H9 (cell line): ENCODE results near the gene TUBA4A. TPM values are rescaled to one million over a fixed set of nuclear protein-coding genes. Genes with fewer than 3 reads are reported as not detected.

Experiments
- DNase-seq: peaks from one replicate; pipeline ENCODE4 v3.0.0-alpha.2; 2017
- H2AFZ ChIP-seq: one replicate; pipeline ENCODE4 v1.6.1; 2013; ENCODE audit warnings: mild to moderate bottlenecking, low read length, control low read depth, moderate library complexity
- H2AK5ac ChIP-seq: 2 replicates; pipeline ENCODE4 v1.6.1; 2013; ENCODE audit warnings: low read length, control low read depth, mixed read lengths; ENCODE audit not compliant: insufficient read length
- H2BK120ac ChIP-seq: one replicate; pipeline ENCODE4 v1.6.1; 2013; ENCODE audit warnings: low read depth, mild to moderate bottlenecking, low read length, control low read depth, inconsistent platforms; ENCODE audit not compliant: poor library complexity, severe bottlenecking
- H2BK12ac ChIP-seq: 2 replicates; pipeline ENCODE4 v1.6.1; 2013; ENCODE audit warnings: low read length, control low read depth, mixed read lengths, low read depth; ENCODE audit not compliant: insufficient read length
- H2BK15ac ChIP-seq: 2 replicates; pipeline ENCODE4 v1.6.1; 2013; ENCODE audit warnings: low read depth, low read length, control low read depth
- H2BK20ac ChIP-seq: one replicate; pipeline ENCODE4 v1.6.1; 2013; ENCODE audit warnings: low read depth, mild to moderate bottlenecking, low read length, control low read depth, inconsistent platforms; ENCODE audit not compliant: poor library complexity, severe bottlenecking
- H2BK5ac ChIP-seq: 2 replicates; pipeline ENCODE4 v1.6.1; 2013; ENCODE audit warnings: low read length, control low read depth, mixed read lengths; ENCODE audit not compliant: insufficient read length
- H3K14ac ChIP-seq: 2 replicates; pipeline ENCODE4 v1.6.1; 2013; ENCODE audit warnings: low read length, control low read depth; ENCODE audit not compliant: insufficient read depth
- H3K18ac ChIP-seq: 2 replicates; pipeline ENCODE4 v1.6.1; 2013; ENCODE audit warnings: low read depth, mild to moderate bottlenecking, mixed read lengths, low read length, control low read depth; ENCODE audit not compliant: insufficient read length
- H3K23ac ChIP-seq: 2 replicates; pipeline ENCODE4 v1.6.1; 2013; ENCODE audit warnings: low read length, control low read depth, mixed read lengths, low read depth; ENCODE audit not compliant: insufficient read length
- H3K23me2 ChIP-seq: 2 replicates; pipeline ENCODE4 v1.6.1; 2013; ENCODE audit warnings: low read depth, mild to moderate bottlenecking, mixed read lengths, low read length, control low read depth; ENCODE audit not compliant: insufficient read length, poor library complexity, severe bottlenecking
- H3K27ac ChIP-seq: 2 replicates; pipeline ENCODE4 v1.5.1; 2013; ENCODE audit warnings: low read length, control low read depth, mixed read lengths, low read depth; ENCODE audit not compliant: insufficient read length
- H3K27me3 ChIP-seq: 2 replicates; pipeline ENCODE4 v1.6.1; 2013; ENCODE audit warnings: low read length, control low read depth, inconsistent platforms; ENCODE audit not compliant: insufficient read depth
- H3K4ac ChIP-seq: 2 replicates; pipeline ENCODE4 v1.6.1; 2013; ENCODE audit warnings: low read depth, mild to moderate bottlenecking, control low read depth, inconsistent platforms, low read length, moderate library complexity
- H3K4me1 ChIP-seq: 2 replicates; pipeline ENCODE4 v1.6.1; 2013; ENCODE audit warnings: low read length, control low read depth, inconsistent platforms; ENCODE audit not compliant: insufficient read depth
- H3K4me2 ChIP-seq: 2 replicates; pipeline ENCODE4 v1.6.1; 2013; ENCODE audit warnings: low read length, control low read depth, mixed read lengths; ENCODE audit not compliant: insufficient read length, insufficient read depth
- H3K56ac ChIP-seq: 2 replicates; pipeline ENCODE4 v1.6.1; 2013; ENCODE audit warnings: low read depth, mild to moderate bottlenecking, mixed read lengths, low read length, control low read depth; ENCODE audit not compliant: insufficient read length
- H3K79me1 ChIP-seq: 2 replicates; pipeline ENCODE4 v1.6.1; 2013; ENCODE audit warnings: low read depth, mild to moderate bottlenecking, moderate library complexity, low read length, control low read depth, inconsistent platforms; ENCODE audit not compliant: insufficient read depth, poor library complexity, severe bottlenecking
- H3K79me2 ChIP-seq: 2 replicates; pipeline ENCODE4 v1.6.1; 2013; ENCODE audit warnings: low read length, control low read depth, inconsistent platforms; ENCODE audit not compliant: insufficient read depth
- H3K9ac ChIP-seq: 2 replicates; pipeline ENCODE4 v1.6.1; 2013; ENCODE audit warnings: low read length, control low read depth, mixed read lengths; ENCODE audit not compliant: insufficient read length; ENCODE audit errors: extremely low read depth
- H3K9me3 ChIP-seq: one replicate; pipeline ENCODE4 v1.6.1; 2013; ENCODE audit warnings: low read depth, low read length, inconsistent platforms; ENCODE audit not compliant: control insufficient read depth
- H3T11ph ChIP-seq: one replicate; pipeline ENCODE4 v1.6.1; 2013; ENCODE audit warnings: mild to moderate bottlenecking, low read length, control low read depth, inconsistent platforms
- H4K20me1 ChIP-seq: one replicate; pipeline ENCODE4 v1.6.1; 2013; ENCODE audit not compliant: control insufficient read depth, insufficient read length, insufficient read depth
- H4K5ac ChIP-seq: 2 replicates; pipeline ENCODE4 v1.6.1; 2013; ENCODE audit warnings: low read depth, mild to moderate bottlenecking, mixed read lengths, low read length, control low read depth; ENCODE audit not compliant: insufficient read length
- H4K8ac ChIP-seq: replicated peaks from 2 replicates; pipeline ENCODE4 v1.6.1; 2013; ENCODE audit warnings: low read length, control low read depth, mixed read lengths, low read depth; ENCODE audit not compliant: insufficient read length
- H4K91ac ChIP-seq: 2 replicates; pipeline ENCODE4 v1.6.1; 2013; ENCODE audit warnings: low read depth, mild to moderate bottlenecking, moderate library complexity, mixed read lengths, low read length, control low read depth; ENCODE audit not compliant: insufficient read length
- H3K27ac Mint-ChIP-seq, 3 experiments: 2 replicates in 2 of 3; 3 replicates in 1 of 3; pipeline ENCODE4 v1.8.0; 2020 to 2021; ENCODE audit warnings: mixed read lengths in 3 of 3, mild to moderate bottlenecking in 1 of 3, moderate library complexity in 1 of 3
- H3K27me3 Mint-ChIP-seq: 2 replicates; pipeline ENCODE4 v1.8.0; 2021; ENCODE audit warnings: low read depth, mild to moderate bottlenecking, moderate library complexity, mixed read lengths
- H3K36me3 Mint-ChIP-seq, 3 experiments: 2 replicates in 2 of 3; 3 replicates in 1 of 3; pipeline ENCODE4 v1.8.0; 2020 to 2021; ENCODE audit warnings: low read depth in 3 of 3, mixed read lengths in 3 of 3; ENCODE audit not compliant: insufficient read depth in 1 of 3
- H3K4me1 Mint-ChIP-seq, 2 experiments: 2 replicates each; pipeline ENCODE4 v1.8.0; 2020; ENCODE audit warnings: mixed read lengths in 2 of 2
- H3K4me3 Mint-ChIP-seq, 2 experiments: 2 replicates in 1 of 2; 3 replicates in 1 of 2; pipeline ENCODE4 v1.8.0; 2020 to 2021; ENCODE audit warnings: mild to moderate bottlenecking in 2 of 2, mixed read lengths in 2 of 2, moderate library complexity in 1 of 2
- H3K9me3 Mint-ChIP-seq, 2 experiments: 2 replicates in 1 of 2; 3 replicates in 1 of 2; pipeline ENCODE4 v1.8.0; 2020; ENCODE audit warnings: mild to moderate bottlenecking in 2 of 2, mixed read lengths in 2 of 2, moderate library complexity in 1 of 2
- WGBS: extraction: QIAGEN DNeasy Blood & Tissue Kit; methylation state at CpG from one replicate; pipeline ENCODE4 v1.1.7; 2013; ENCODE audit warnings: missing lambda C conversion rate, low lambda C conversion rate, mixed read lengths; ENCODE audit not compliant: insufficient read length; ENCODE audit errors: extremely low coverage; 5-methylcytosine and 5-hydroxymethylcytosine counted together
- total RNA-seq: library from RNA; stranded (reverse); gene quantifications from 2 replicates; pipeline ENCODE4 v1.2.1, GENCODE V29; 2021
- TF ChIP-seq, protein P1 (sequence below): fragments of 200-600 bp; sonication (generic); conservative IDR thresholded peaks from 3 replicates; pipeline ENCODE4 v1.8.0; 2021; ENCODE audit warnings: antibody characterized with exemption, mild to moderate bottlenecking

Gene TUBA4A
- total RNA-seq, 1 experiment from 2014 or later = 25.5 TPM

DNA sequence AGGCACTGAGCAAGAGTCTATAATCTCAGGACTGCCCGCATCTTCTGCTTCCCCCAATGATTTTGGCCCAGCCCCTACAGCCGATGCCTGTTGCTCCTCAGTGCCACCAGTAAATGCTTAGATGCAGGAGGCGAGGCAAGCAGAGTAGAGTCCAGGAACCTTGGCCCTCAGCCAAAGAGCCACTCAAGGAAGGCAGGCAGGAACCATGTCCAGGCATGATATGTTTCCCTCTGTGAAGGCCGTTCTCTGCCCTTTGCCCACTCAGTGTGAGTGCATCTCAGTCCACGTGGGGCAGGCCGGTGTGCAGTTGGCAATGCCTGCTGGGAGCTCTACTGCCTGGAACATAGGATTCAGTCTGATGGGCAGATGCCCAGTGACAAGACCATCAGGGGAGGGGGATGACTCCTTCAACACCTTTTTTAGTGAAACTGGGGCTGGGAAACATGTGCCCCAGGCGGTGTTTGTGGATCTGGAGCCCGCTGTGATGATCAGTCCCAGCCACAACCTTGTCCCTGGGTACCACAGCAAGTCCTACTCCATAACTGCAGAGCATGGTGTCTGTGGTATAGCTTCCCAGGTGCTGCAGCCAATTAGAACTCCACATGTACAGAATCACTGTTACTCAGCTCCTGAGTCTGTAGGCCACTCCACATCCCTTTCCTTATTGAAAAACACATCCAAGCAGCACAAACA is 15.8 kb upstream of the TUBA4A start:
- Mint-ChIP-seq H3K9me3 (no peaks in the 10 kb centered on the region), H3K4me1 (peaks cover 8 to 12% of the 10 kb centered on the region in 2 experiments), H3K27ac (peak overlapping the region in 1 of 3 experiments; percentile 20; a peak in 1 of 7 replicates), H3K27me3 (peaks cover 43% of the 10 kb centered on the region), H3K4me3 (no peak overlapping the region), H3K36me3 (no peaks in the 10 kb centered on the region)
- Histone ChIP-seq H3K18ac (no peak overlapping the region), H3K23me2 (no peaks in the 10 kb centered on the region), H2BK12ac (no peak overlapping the region), H3K56ac (no peak overlapping the region), H2BK15ac (no peak overlapping the region), H2AFZ (no peak overlapping the region), H3K4me1 (peaks cover 3% of the 10 kb centered on the region; the same call in 1 of the 2 replicates), H2BK20ac (no peak overlapping the region), H3K79me1 (no peaks in the 10 kb centered on the region), H3K9me3 (no peaks in the 10 kb centered on the region), H3K4ac (no peak overlapping the region), H2AK5ac (no peak overlapping the region), H4K8ac (no peak overlapping the region), H3K23ac (no peak overlapping the region), H3K14ac (no peak overlapping the region), H4K20me1 (no peaks in the 10 kb centered on the region), H3K27ac (no peak overlapping the region), H3K27me3 (no peaks in the 10 kb centered on the region), H4K5ac (no peak overlapping the region), H3T11ph (no peak overlapping the region), H3K9ac (no peak overlapping the region), H3K4me2 (no peak overlapping the region), H2BK5ac (no peak overlapping the region), H4K91ac (no peak overlapping the region), H3K79me2 (no peaks in the 10 kb centered on the region), H2BK120ac (no peak overlapping the region)
- WGBS = no CpG with 5 or more reads among the region's 8 CpGs
- no peak for DNase-seq
- TF ChIP-seq, protein P1, sequence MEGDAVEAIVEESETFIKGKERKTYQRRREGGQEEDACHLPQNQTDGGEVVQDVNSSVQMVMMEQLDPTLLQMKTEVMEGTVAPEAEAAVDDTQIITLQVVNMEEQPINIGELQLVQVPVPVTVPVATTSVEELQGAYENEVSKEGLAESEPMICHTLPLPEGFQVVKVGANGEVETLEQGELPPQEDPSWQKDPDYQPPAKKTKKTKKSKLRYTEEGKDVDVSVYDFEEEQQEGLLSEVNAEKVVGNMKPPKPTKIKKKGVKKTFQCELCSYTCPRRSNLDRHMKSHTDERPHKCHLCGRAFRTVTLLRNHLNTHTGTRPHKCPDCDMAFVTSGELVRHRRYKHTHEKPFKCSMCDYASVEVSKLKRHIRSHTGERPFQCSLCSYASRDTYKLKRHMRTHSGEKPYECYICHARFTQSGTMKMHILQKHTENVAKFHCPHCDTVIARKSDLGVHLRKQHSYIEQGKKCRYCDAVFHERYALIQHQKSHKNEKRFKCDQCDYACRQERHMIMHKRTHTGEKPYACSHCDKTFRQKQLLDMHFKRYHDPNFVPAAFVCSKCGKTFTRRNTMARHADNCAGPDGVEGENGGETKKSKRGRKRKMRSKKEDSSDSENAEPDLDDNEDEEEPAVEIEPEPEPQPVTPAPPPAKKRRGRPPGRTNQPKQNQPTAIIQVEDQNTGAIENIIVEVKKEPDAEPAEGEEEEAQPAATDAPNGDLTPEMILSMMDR = no peak
